GM12878 (cell line): ENCODE results near the gene METTL23.

ENCODE experiments used
- JUNB ChIP-seq: IDR thresholded peaks from 2 replicates; pipeline ENCODE4 v1.6.1; 2016; ENCODE audit warnings: antibody characterized with exemption, mild to moderate bottlenecking
- SIX5 ChIP-seq: IDR thresholded peaks from 2 replicates; pipeline ENCODE4 v1.6.1; 2011; ENCODE audit warnings: mild to moderate bottlenecking, low read depth, low read length, moderate library complexity; ENCODE audit not compliant: severe bottlenecking
- SMC3 ChIP-seq: IDR thresholded peaks from 2 replicates; pipeline ENCODE4 v1.6.1; 2011; ENCODE audit warnings: low read length, improper control_type of control experiment, borderline replicate concordance

- TF ChIP-seq SIX5 (no peak), SMC3 (no peak), JUNB (no peak)
Observed at GRCh38 chr17:76752006-76752405, 25.4 kb downstream of the METTL23 start.
